Mammary epithelial cell (primary cell): ENCODE results near the gene ATXN10.

Source experiments
- EZH2 ChIP-seq: IDR thresholded peaks from 2 replicates; pipeline ENCODE4 v1.6.1; 2012; ENCODE audit warnings: low read length, inconsistent platforms, borderline replicate concordance
- TF ChIP-seq, protein P1 (sequence below), 2 donors: IDR thresholded peaks in 1 of 2; conservative IDR thresholded peaks in 1 of 2; 2 replicates each; pipeline ENCODE4 v1.5.1; 2011 to 2012; ENCODE audit warnings: inconsistent platforms in 2 of 2, low read length in 2 of 2, mild to moderate bottlenecking in 2 of 2, control low read depth in 1 of 2, low read depth in 1 of 2; ENCODE audit not compliant: insufficient read depth in 1 of 2; ENCODE audit errors: extremely low read depth in 1 of 2

DNA sequence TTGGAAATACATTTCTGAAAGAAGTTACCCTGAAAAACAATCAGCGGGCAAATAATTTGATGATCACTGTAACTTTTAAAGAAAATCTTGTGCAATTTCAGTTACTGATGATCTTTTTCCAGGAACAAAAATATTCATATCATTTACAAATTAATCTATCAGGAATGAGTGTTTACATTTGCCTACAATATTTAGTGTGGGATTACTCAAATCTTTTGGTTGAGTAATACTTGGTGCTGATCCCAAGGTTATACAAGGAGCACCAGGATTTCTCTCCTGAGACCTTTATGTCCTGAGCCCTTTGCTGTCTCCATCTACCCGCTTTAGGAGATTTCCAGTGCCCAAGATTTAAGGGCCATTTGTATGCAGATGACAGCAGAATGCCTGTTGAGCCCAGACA lies 116.1 kb downstream of the ATXN10 start:
- TF ChIP-seq, protein P1, sequence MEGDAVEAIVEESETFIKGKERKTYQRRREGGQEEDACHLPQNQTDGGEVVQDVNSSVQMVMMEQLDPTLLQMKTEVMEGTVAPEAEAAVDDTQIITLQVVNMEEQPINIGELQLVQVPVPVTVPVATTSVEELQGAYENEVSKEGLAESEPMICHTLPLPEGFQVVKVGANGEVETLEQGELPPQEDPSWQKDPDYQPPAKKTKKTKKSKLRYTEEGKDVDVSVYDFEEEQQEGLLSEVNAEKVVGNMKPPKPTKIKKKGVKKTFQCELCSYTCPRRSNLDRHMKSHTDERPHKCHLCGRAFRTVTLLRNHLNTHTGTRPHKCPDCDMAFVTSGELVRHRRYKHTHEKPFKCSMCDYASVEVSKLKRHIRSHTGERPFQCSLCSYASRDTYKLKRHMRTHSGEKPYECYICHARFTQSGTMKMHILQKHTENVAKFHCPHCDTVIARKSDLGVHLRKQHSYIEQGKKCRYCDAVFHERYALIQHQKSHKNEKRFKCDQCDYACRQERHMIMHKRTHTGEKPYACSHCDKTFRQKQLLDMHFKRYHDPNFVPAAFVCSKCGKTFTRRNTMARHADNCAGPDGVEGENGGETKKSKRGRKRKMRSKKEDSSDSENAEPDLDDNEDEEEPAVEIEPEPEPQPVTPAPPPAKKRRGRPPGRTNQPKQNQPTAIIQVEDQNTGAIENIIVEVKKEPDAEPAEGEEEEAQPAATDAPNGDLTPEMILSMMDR (conservative IDR thresholded peaks at IDR 0.05 in 1 of 2, IDR thresholded peaks at IDR 0.05 in 1 of 2; ENCODE audit: extremely low read depth in 1 of 2, insufficient read depth in 1 of 2, low read depth in 1 of 2, low read length in 2 of 2) = no peak
- TF ChIP-seq EZH2 = no peak
